GM12865 (cell line): ENCODE results near the gene P2RY8.
"Not testable (repeated sequence)": the region's sequence is repeated elsewhere in the genome, so short reads cannot be mapped to it uniquely, and the experiment has no call there.

Experiments
- DNase-seq: peaks from one replicate; pipeline ENCODE4 v3.0.0; 2010; ENCODE audit warnings: low read depth
- H3K4me3 ChIP-seq: 2 replicates; pipeline ENCODE4 v1.5.1; 2011; ENCODE audit warnings: mild to moderate bottlenecking, low read depth, low read length, control low read depth
- CTCF ChIP-seq: IDR thresholded peaks from 2 replicates; pipeline ENCODE4 v1.5.1; 2011; ENCODE audit warnings: low read length, control low read depth, low read depth, inconsistent platforms; ENCODE audit not compliant: insufficient read depth; ENCODE audit errors: missing control alignments

Gene P2RY8

GRCh38 chrX:1554469-1555210 is 17.7 kb upstream of the P2RY8 start:
- DNase-seq, result peak; percentile 58
- TF ChIP-seq CTCF, result no peak
- no peak overlapping the region for H3K4me3 ChIP-seq

- no peak overlapping the region for H3K4me3 ChIP-seq
- no peak for TF ChIP-seq CTCF
- no peak for DNase-seq
These were observed 15.1 kb upstream of the P2RY8 start for GRCh38 chrX:1551959-1552546.

GRCh38 chrX:1546691-1547251 is 9.8 kb upstream of the P2RY8 start:
- no peak overlapping the region for H3K4me3 ChIP-seq
- DNase-seq, result no peak
- no peak for TF ChIP-seq CTCF

- no peak overlapping the region for H3K4me3 ChIP-seq
These were observed 8.9 kb upstream of the P2RY8 start for GRCh38 chrX:1545776-1546408.

DNA sequence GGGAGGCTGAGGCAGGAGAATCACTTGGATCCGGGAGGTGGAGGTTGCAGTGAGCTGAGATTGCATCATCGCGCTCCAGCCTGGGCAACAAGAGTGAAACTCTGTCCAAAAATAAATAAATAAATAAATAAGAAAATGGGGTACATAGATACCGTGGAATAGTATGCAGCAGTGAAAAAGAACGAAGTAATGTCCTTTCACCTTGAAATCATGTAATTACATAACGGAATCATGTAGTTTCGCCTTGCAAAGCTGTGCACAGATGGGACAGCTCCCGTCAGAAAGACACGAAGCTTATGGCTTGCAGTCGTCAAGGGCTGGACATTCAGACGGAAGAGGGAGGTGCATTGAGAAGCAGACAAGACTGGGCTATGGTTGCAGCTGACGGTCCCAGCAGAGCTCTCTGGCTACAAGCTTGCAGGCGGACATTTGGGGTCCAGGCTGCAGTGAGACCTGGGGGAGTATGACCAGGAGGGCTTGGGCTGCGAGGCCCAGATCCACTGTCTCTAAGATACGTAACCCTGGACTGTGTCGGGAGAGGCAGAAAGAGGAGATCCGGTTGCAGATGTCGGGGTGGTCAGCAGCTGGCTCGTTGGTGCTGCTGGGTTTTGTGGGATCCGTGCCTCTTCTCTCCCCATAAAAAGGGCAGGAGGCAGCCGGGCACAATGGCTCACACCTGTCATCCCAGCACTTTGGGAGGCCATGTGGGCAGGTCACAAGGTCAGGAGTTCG is 6.2 kb upstream of the P2RY8 start:
- no peak overlapping the region for H3K4me3 ChIP-seq
- TF ChIP-seq CTCF, result no peak
- DNase-seq, result no peak

More at GRCh38 chrX:1545776-1546408, 8.9 kb upstream of the P2RY8 start:
- TF ChIP-seq CTCF, result no peak
- no peak for DNase-seq

DNA sequence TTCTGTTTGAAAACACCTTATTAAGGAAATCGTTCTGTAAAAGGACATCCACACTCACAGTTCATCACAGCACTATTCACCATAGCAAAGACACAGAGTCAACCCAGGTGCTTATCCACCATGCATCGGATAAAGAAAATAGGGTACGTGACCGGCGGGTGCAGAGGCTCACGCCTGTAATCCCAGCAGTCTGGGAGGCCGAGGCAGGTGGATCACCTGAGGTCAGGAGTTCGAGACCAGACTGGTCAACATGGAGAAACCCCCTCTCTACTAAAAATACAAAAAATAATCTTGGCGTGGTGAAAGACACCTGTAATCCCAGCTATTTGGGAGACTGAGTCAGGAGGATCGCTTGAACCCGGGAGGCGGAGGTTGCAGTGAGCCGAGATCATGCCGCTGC is 2.2 kb upstream of the P2RY8 start:
- not testable (repeated sequence) for DNase-seq, H3K4me3 ChIP-seq

DNA sequence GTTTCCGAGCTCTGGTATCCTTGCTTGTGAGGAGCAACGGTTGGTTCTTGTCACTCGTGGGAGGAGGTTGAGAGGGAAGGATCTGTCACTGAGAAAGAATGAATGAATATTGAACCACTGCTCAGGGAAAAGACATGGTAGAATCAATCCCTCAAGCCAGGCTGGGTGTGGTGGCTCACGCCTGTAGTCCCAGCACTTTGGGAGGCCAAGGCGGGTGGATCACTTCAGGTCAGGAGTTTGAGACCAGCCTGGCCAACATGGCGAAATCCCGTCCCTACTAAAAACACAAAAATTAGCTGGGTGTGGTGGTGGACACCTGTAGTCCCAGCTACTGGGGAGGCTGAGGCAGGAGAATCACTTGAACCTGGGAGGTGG is 718 bp upstream of the P2RY8 start:
- DNase-seq, result not testable (repeated sequence)
- peak overlapping the region; percentile 93 for H3K4me3 ChIP-seq
